ENCODE measurements around the gene GNAT3. TPM values are rescaled to one million over a fixed set of nuclear protein-coding genes. Genes with fewer than 3 reads are reported as not detected.

Gene GNAT3
- total RNA-seq, 4 donors from 2014 or later = not detected

DNA sequence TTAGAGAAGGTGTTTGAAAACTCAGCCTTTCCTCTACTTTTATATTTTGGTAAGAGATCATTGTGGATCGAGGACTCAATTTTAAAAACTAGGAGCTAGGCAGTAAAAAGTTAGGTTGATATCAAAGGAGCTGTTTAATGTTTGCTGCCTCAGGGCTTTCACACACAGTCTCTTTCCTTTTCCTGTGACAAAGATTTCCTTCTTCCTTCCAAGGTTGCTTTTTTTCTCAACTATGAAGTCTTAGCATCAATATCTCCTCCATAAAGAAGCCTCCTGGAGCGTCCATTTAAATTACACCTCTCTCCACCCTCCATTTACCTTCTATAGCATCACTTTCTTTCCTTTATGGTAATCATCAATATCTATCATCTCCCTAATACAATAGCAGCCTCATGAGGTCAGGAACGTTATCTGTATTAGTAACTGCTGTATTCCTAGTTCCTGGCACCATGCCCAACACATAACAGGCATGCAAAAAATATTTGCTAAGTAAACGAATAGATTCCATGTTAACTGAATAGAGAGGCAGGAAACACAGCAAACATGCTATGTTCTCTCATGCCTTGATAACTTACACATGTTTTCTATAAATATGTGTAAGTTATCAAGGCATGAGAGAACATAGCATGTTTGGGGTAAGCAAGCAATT, 48.5 kb downstream of the GNAT3 start:
- no peaks in the 10 kb centered on the region for H3K9me3 ChIP-seq
- DNase-seq (ENCODE audit: low spot score in 2 of 2) = no peak
- no peak for TF ChIP-seq EP300 (IDR thresholded peaks at IDR 0.05)
- no peak for TF ChIP-seq POLR2A (IDR thresholded peaks at IDR 0.05)
- TF ChIP-seq, protein P1, sequence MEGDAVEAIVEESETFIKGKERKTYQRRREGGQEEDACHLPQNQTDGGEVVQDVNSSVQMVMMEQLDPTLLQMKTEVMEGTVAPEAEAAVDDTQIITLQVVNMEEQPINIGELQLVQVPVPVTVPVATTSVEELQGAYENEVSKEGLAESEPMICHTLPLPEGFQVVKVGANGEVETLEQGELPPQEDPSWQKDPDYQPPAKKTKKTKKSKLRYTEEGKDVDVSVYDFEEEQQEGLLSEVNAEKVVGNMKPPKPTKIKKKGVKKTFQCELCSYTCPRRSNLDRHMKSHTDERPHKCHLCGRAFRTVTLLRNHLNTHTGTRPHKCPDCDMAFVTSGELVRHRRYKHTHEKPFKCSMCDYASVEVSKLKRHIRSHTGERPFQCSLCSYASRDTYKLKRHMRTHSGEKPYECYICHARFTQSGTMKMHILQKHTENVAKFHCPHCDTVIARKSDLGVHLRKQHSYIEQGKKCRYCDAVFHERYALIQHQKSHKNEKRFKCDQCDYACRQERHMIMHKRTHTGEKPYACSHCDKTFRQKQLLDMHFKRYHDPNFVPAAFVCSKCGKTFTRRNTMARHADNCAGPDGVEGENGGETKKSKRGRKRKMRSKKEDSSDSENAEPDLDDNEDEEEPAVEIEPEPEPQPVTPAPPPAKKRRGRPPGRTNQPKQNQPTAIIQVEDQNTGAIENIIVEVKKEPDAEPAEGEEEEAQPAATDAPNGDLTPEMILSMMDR (IDR thresholded peaks at IDR 0.05) = no peak
- WGBS, 2 donors = 40 to 45% methylated on average over 4 of the region's 4 CpGs
- H3K27me3 ChIP-seq = no peaks in the 10 kb centered on the region
- no peak overlapping the region for H3K27ac ChIP-seq
- peaks cover 0 to 6% (median 0%) of the 10 kb centered on the region in 4 donors for H3K4me1 ChIP-seq
- no peaks in the 10 kb centered on the region for H3K36me3 ChIP-seq
- no peak overlapping the region for H3K4me3 ChIP-seq

- Histone ChIP-seq H3K27me3 (no peaks in the 10 kb centered on the region), H3K27ac (no peak overlapping the region), H3K36me3 (no peaks in the 10 kb centered on the region), H3K4me1 (no peaks in the 10 kb centered on the region), H3K4me3 (no peak overlapping the region), H3K9me3 (no peaks in the 10 kb centered on the region)
- 94 to 96% methylated on average over 1 of the region's 1 CpG for WGBS, 2 donors
- DNase-seq (ENCODE audit: low spot score in 2 of 2) = no peak
- TF ChIP-seq POLR2A (IDR thresholded peaks at IDR 0.05) = no peak
Measured at GRCh38 chr7:80460857-80461256, 51.0 kb downstream of the GNAT3 start.

DNA sequence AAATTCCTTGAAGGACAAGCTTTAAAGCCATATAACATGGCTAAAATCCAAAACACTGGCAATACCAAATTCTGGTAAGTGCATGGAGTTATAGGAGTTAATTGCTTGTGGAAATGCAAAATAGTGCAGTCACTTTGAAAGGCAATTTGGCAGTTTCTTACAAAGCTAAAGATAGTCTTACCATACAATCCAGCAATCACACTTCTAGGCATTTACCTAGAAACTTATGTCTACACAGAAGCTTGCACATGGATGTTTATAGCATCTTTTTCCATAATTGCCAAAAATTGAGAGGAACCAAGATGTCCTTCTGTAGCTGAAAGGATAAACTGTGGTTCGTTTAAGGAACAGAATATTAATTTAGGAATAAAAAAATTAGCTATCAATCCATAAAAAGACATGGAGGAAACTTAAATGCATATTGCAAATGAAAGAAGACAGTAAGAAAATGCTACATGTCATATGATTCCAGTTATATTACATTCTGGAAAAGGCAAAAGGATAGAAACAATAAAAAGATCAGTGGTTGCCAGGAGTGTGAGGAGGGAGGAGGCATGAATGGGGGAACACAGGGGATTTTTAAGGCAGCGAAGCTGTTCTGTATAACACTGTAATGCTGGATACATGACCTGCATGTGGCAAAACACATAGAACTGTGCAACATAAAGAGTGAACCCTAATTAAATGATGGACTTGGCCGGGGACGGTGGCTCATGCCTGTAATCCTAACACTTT, 51.9 kb downstream of the GNAT3 start:
- Histone ChIP-seq H3K4me1 (no peaks in the 10 kb centered on the region), H3K27me3 (no peaks in the 10 kb centered on the region), H3K27ac (no peak overlapping the region), H3K9me3 (no peaks in the 10 kb centered on the region), H3K4me3 (no peak overlapping the region), H3K36me3 (no peaks in the 10 kb centered on the region)
- TF ChIP-seq, protein P1 (IDR thresholded peaks at IDR 0.05) = no peak
- TF ChIP-seq POLR2A (IDR thresholded peaks at IDR 0.05) (no peak), EP300 (IDR thresholded peaks at IDR 0.05) (no peak)
- DNase-seq (ENCODE audit: low spot score in 2 of 2) = no peak
- 80 to 85% methylated on average over 4 of the region's 4 CpGs for WGBS, 2 donors

GRCh38 chr7:80458822-80459725, 52.8 kb downstream of the GNAT3 start:
- no peaks in the 10 kb centered on the region for H3K4me1 ChIP-seq
- TF ChIP-seq POLR2A (IDR thresholded peaks at IDR 0.05) (no peak), EP300 (IDR thresholded peaks at IDR 0.05) (no peak)
- TF ChIP-seq, protein P1 (IDR thresholded peaks at IDR 0.05) = no peak
- DNase-seq (ENCODE audit: low spot score in 2 of 2) = no peak
- no peak overlapping the region for H3K27ac ChIP-seq
- H3K9me3 ChIP-seq = no peaks in the 10 kb centered on the region
- no peaks in the 10 kb centered on the region for H3K36me3 ChIP-seq
- no peaks in the 10 kb centered on the region for H3K27me3 ChIP-seq
- 84 to 85% methylated on average over 6 of the region's 6 CpGs for whole genome bisulfite sequencing, 2 donors
- H3K4me3 ChIP-seq = no peak overlapping the region

- TF ChIP-seq, protein P1 (IDR thresholded peaks at IDR 0.05) = peak; percentile 24 to 65 (median 37)
- TF ChIP-seq POLR2A (IDR thresholded peaks at IDR 0.05) = no peak
- Histone ChIP-seq H3K27ac (no peak overlapping the region), H3K4me1 (no peaks in the 10 kb centered on the region), H3K9me3 (no peaks in the 10 kb centered on the region), H3K36me3 (no peaks in the 10 kb centered on the region), H3K27me3 (no peaks in the 10 kb centered on the region), H3K4me3 (no peak overlapping the region)
- peak in 1 of 2 donors; percentile 30 for DNase-seq (ENCODE audit: low spot score in 2 of 2)
- 53 to 57% methylated on average over 2 of the region's 2 CpGs for WGBS, 2 donors
Measured at GRCh38 chr7:80453699-80454340, 58.0 kb downstream of the GNAT3 start.
